Neural progenitor cell (in vitro differentiated cells): ENCODE results near the gene SEPHS1. TPM values are rescaled to one million over a fixed set of nuclear protein-coding genes. Genes with fewer than 3 reads are reported as not detected.
"Not testable (repeated sequence)": the region's sequence is repeated elsewhere in the genome, so short reads cannot be mapped to it uniquely, and the experiment has no call there.

Experiments
- DNase-seq: peaks from one replicate; pipeline ENCODE4 v3.0.0-alpha.2; 2016; ENCODE audit warnings: low spot score
- H2AFZ ChIP-seq: fragments of 200-600 bp; sonication (generic); replicated peaks from 2 replicates; pipeline ENCODE4 v1.6.1; 2016; ENCODE audit warnings: antibody characterized with exemption
- H3F3A ChIP-seq: fragments of 200-600 bp; sonication (generic); 2 replicates; pipeline ENCODE4 v1.6.1; 2016; ENCODE audit warnings: antibody characterized with exemption, low read depth
- H3K27ac ChIP-seq: fragments of 200-600 bp; sonication (generic); 2 replicates; pipeline ENCODE4 v1.5.1; 2016; ENCODE audit warnings: mild to moderate bottlenecking
- H3K27me3 ChIP-seq: fragments of 200-600 bp; sonication (generic); 2 replicates; pipeline ENCODE4 v1.6.1; 2016; ENCODE audit warnings: mild to moderate bottlenecking, moderate library complexity
- H3K36me3 ChIP-seq: fragments of 200-600 bp; sonication (generic); 2 replicates; pipeline ENCODE4 v1.5.1; 2016
- H3K4me1 ChIP-seq: fragments of 200-600 bp; sonication (generic); 2 replicates; pipeline ENCODE4 v1.6.1; 2016; ENCODE audit warnings: mixed run types
- H3K4me2 ChIP-seq: fragments of 200-600 bp; sonication (generic); 2 replicates; pipeline ENCODE4 v1.6.1; 2016
- H3K4me3 ChIP-seq: fragments of 200-600 bp; sonication (generic); 2 replicates; pipeline ENCODE4 v1.5.1; 2016
- H3K79me2 ChIP-seq: fragments of 200-600 bp; sonication (generic); 2 replicates; pipeline ENCODE4 v1.6.1; 2016; ENCODE audit warnings: low read depth
- H3K9ac ChIP-seq: fragments of 200-600 bp; sonication (generic); 2 replicates; pipeline ENCODE4 v1.6.1; 2016
- H3K9me3 ChIP-seq: fragments of 200-600 bp; sonication (generic); 2 replicates; pipeline ENCODE4 v1.5.1; 2016; ENCODE audit warnings: low read depth
- H4K20me1 ChIP-seq: fragments of 200-600 bp; sonication (generic); 2 replicates; pipeline ENCODE4 v1.6.1; 2016; ENCODE audit warnings: low read depth
- H3K27ac Mint-ChIP-seq: 3 replicates; pipeline ENCODE4 v1.8.0; 2021; ENCODE audit warnings: mixed read lengths
- H3K27me3 Mint-ChIP-seq: 2 replicates; pipeline ENCODE4 v1.8.0; 2022; ENCODE audit warnings: low read depth, mild to moderate bottlenecking, inconsistent platforms, moderate library complexity, mixed read lengths; ENCODE audit not compliant: insufficient read depth
- H3K36me3 Mint-ChIP-seq: 3 replicates; pipeline ENCODE4 v1.8.0; 2021; ENCODE audit warnings: mixed read lengths
- H3K4me1 Mint-ChIP-seq: 3 replicates; pipeline ENCODE4 v1.8.0; 2021; ENCODE audit warnings: mixed read lengths
- H3K4me3 Mint-ChIP-seq: 3 replicates; pipeline ENCODE4 v1.8.0; 2021; ENCODE audit warnings: mild to moderate bottlenecking, moderate library complexity, mixed read lengths
- H3K9me3 Mint-ChIP-seq: 3 replicates; pipeline ENCODE4 v1.8.0; 2020; ENCODE audit warnings: mixed read lengths
- EZH2 ChIP-seq: fragments of 200-600 bp; sonication (generic); IDR thresholded peaks from 2 replicates; pipeline ENCODE4 v1.6.1; 2017; ENCODE audit warnings: antibody characterized with exemption, mild to moderate bottlenecking, moderate library complexity
- EZH2phosphoT487 ChIP-seq: fragments of 200-600 bp; sonication (generic); IDR thresholded peaks from 2 replicates; pipeline ENCODE4 v1.6.1; 2017; ENCODE audit warnings: antibody characterized with exemption
- total RNA-seq: library from RNA; depleted of rRNA; stranded (reverse); fragments of >200 nt; gene quantifications from 2 replicates; pipeline ENCODE4 v1.2.3, GENCODE V29; 2015; ENCODE audit warnings: low replicate concordance
- TF ChIP-seq, protein P1 (sequence below): fragments of 200-600 bp; sonication (generic); IDR thresholded peaks from 2 replicates; pipeline ENCODE4 v1.5.1; 2017; ENCODE audit warnings: antibody characterized with exemption, mild to moderate bottlenecking

Gene SEPHS1
- total RNA-seq, 1 donor from 2014 or later: 94.9 TPM

DNA sequence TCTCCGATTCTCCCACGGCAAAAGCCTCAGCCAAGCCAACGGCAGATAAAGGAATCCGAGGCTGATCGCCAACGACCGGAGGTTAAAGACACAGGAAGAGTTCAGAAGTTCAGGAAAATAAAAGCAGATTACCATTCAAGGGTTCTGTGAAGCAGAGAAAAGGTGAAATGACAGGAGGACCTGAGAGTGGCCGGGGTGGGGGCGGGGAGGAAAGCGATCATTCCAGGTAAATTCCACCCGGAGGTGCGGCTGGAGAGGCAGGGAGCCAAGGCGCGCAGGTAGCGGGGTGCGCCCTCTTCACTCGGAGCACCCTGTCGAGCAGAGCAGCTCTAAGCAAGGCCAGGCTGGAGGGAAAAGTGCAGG lies 35.3 kb upstream of the SEPHS1 start:
- H2AFZ ChIP-seq: peak overlapping the region; percentile 87
- no peaks in the 10 kb centered on the region for H3K9me3 ChIP-seq
- no peaks in the 10 kb centered on the region for H3K79me2 ChIP-seq
- Mint-ChIP-seq H3K27me3 (peaks cover 8% of the 10 kb centered on the region), H3K36me3 (no peaks in the 10 kb centered on the region), H3K4me3 (peak overlapping the region; percentile 2), H3K9me3 (peaks cover 3% of the 10 kb centered on the region), H3K4me1 (peaks cover 6% of the 10 kb centered on the region), H3K27ac (no peak overlapping the region)
- H3K4me2 ChIP-seq: peak overlapping the region; percentile 73
- H3K4me3 ChIP-seq: peak overlapping the region; percentile 26
- no peak for DNase-seq
- H3K27me3 ChIP-seq: peaks cover 34% of the 10 kb centered on the region
- no peaks in the 10 kb centered on the region for H3K36me3 ChIP-seq
- no peaks in the 10 kb centered on the region for H3K4me1 ChIP-seq
- no peaks in the 10 kb centered on the region for H4K20me1 ChIP-seq
- H3K27ac ChIP-seq: no peak overlapping the region
- no peak overlapping the region for H3K9ac ChIP-seq
- TF ChIP-seq EZH2: no peak
- TF ChIP-seq, protein P1, sequence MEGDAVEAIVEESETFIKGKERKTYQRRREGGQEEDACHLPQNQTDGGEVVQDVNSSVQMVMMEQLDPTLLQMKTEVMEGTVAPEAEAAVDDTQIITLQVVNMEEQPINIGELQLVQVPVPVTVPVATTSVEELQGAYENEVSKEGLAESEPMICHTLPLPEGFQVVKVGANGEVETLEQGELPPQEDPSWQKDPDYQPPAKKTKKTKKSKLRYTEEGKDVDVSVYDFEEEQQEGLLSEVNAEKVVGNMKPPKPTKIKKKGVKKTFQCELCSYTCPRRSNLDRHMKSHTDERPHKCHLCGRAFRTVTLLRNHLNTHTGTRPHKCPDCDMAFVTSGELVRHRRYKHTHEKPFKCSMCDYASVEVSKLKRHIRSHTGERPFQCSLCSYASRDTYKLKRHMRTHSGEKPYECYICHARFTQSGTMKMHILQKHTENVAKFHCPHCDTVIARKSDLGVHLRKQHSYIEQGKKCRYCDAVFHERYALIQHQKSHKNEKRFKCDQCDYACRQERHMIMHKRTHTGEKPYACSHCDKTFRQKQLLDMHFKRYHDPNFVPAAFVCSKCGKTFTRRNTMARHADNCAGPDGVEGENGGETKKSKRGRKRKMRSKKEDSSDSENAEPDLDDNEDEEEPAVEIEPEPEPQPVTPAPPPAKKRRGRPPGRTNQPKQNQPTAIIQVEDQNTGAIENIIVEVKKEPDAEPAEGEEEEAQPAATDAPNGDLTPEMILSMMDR: no peak
- no peaks in the 10 kb centered on the region for H3F3A ChIP-seq

DNA sequence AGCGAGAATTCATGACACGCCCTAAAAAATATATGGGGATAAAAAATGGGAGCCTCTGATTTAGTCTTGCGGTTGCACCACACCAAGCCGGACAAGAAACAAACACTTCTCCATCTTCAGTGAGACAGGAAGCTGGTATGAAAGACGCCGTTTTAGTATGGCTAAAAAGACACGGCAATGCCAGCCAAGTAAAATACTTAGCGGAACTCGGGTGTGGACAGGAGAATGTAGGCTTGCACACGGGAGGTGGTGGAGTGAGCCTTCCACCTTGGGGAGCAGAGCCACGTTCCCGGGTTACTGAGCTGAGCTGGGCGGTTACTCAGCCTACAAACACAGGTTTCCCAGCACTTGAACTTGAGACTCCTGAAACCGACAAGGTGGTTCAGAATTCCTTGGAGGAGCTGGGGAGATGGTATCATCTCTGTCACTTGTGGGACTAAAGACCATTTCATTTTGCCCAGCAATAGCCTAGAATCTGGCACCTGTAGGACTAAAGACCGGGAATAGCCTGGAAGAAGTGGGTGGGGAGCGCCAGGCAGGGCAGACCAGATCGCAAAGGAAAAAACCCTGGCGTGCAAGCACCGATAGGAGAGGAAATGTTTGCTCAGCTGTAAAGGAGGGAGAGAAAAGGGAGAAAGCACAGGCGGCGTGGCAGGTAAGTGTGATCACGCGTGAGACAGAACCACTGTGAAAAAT lies 34.8 kb upstream of the SEPHS1 start:
- Mint-ChIP-seq H3K36me3 (no peaks in the 10 kb centered on the region), H3K9me3 (peaks cover 3% of the 10 kb centered on the region), H3K27me3 (peaks cover 11% of the 10 kb centered on the region), H3K27ac (no peak overlapping the region), H3K4me3 (peak overlapping the region; percentile 2), H3K4me1 (peaks cover 6% of the 10 kb centered on the region)
- Histone ChIP-seq H3F3A (no peaks in the 10 kb centered on the region), H3K79me2 (no peaks in the 10 kb centered on the region), H3K4me1 (no peaks in the 10 kb centered on the region), H3K36me3 (no peaks in the 10 kb centered on the region), H2AFZ (peak overlapping the region; percentile 87), H4K20me1 (no peaks in the 10 kb centered on the region), H3K9ac (no peak overlapping the region), H3K4me2 (peak overlapping the region; percentile 73), H3K9me3 (no peaks in the 10 kb centered on the region), H3K27ac (no peak overlapping the region), H3K4me3 (peak overlapping the region; percentile 26), H3K27me3 (peaks cover 34% of the 10 kb centered on the region)
- TF ChIP-seq EZH2: no peak
- TF ChIP-seq, protein P1: no peak
- DNase-seq: no peak

DNA sequence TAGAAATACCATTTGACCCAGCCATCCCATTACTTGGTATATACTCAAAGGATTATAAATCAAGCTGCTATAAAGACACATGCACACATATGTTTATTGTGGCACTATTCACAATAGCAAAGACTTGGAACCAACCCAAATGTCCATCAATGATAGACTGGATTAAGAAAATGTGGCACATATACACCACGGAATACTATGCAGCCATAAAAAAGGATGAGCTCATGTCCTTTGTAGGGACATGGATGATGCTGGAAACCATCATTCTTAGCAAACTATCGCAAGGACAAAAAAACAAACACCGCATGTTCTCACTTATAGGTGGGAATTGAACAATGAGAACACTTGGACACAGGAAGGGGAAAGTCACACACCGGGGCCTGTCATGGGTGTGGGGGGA lies 31.0 kb upstream of the SEPHS1 start:
- peaks cover 16% of the 10 kb centered on the region for H3K27me3 Mint-ChIP-seq
- not testable (repeated sequence) for H3K36me3 Mint-ChIP-seq, H3K79me2 ChIP-seq, H3K9me3 ChIP-seq, H3F3A ChIP-seq, H3K4me1 Mint-ChIP-seq, H3K4me1 ChIP-seq, H3K9me3 Mint-ChIP-seq, H3K4me3 Mint-ChIP-seq, H3K4me2 ChIP-seq, H3K36me3 ChIP-seq, H3K4me3 ChIP-seq, H3K27ac ChIP-seq, H3K27ac Mint-ChIP-seq, H3K9ac ChIP-seq, H4K20me1 ChIP-seq, DNase-seq, H2AFZ ChIP-seq
- peaks cover 29% of the 10 kb centered on the region for H3K27me3 ChIP-seq

DNA sequence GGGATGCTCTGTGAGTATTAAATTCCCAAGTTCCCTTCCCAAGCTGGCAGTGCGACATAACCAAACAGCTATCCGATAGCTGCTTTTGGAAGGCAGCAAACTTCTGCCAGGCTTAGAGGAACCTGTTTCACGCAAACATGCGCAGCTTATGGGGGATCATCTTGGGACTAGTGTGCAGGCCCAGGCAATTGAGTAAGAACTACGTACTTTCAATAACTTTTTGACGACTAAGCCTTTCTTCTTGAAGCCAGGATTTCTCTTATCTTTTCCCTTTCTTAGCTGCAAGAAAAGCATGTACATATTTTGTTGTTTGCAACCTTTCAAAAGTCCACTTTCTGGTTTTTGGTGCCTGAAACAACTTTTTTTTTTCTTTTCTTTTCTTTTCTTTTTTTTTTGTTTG lies 28.7 kb upstream of the SEPHS1 start:
- Histone ChIP-seq H3K4me2 (no peak overlapping the region), H2AFZ (no peak overlapping the region), H3K27me3 (peaks cover 6% of the 10 kb centered on the region), H3K4me1 (no peaks in the 10 kb centered on the region), H3F3A (no peaks in the 10 kb centered on the region), H3K9ac (no peak overlapping the region), H3K4me3 (no peak overlapping the region), H3K27ac (no peak overlapping the region), H3K9me3 (no peaks in the 10 kb centered on the region), H4K20me1 (no peaks in the 10 kb centered on the region), H3K36me3 (no peaks in the 10 kb centered on the region), H3K79me2 (no peaks in the 10 kb centered on the region)
- H3K4me3 Mint-ChIP-seq: no peak overlapping the region
- no peak for DNase-seq
- H3K27ac Mint-ChIP-seq: no peak overlapping the region
- TF ChIP-seq EZH2phosphoT487 (no peak), EZH2 (no peak)
- TF ChIP-seq, protein P1: no peak
- H3K36me3 Mint-ChIP-seq: no peaks in the 10 kb centered on the region
- H3K27me3 Mint-ChIP-seq: peaks cover 12% of the 10 kb centered on the region
- H3K9me3 Mint-ChIP-seq: peaks cover 3% of the 10 kb centered on the region
- peaks cover 5% of the 10 kb centered on the region for H3K4me1 Mint-ChIP-seq
